ENCODE results near the gene FGGY. TPM values are rescaled to one million over a fixed set of nuclear protein-coding genes. Genes with fewer than 3 reads are reported as not detected.

FGGY gene
- total RNA-seq, 1 experiment from 2014 or later: 14.6 TPM

DNA sequence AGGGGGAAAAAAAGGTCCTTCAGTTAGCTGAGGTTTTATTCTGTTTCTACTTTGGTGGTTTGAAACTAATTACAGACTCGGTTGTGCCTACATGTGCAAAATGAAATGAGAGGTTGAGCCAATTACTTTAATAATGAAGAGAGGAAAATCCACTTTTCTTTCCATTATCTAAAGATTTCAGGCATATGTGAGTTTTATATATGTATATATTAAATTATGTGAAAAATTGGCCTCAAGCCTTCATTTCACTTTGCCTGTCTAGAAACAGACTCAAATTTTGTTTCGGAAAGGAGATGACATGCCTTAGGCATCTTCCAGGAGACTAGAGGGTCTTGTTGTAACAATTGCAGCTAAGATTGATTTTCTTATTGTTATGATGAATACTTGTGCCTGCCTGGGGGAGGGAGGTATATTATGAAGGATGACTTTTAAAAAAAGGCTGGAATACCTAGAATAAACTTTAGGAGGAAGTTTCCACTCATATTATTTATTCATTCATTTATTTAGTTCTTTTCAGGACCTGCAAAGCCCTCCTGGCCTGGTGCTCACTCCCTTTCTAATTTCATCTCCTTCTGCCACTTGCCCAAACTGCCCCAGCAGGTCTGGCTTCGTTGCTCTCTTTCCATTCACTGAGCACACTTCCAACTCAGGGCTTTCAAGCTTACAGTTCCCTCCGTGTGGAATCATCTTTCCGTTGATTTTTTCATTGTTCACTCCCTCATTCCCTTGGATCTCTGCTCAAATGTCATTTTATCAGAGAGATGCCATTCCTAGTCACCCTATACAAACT lies 423.6 kb downstream of the FGGY start:
- no peak overlapping the region for H3K4me3 Mint-ChIP-seq
- peaks cover 11 to 18% of the 10 kb centered on the region in 2 experiments for H3K9me3 Mint-ChIP-seq
- H3K79me2 ChIP-seq (ENCODE audit: insufficient read depth, low read length): no peaks in the 10 kb centered on the region
- H3K18ac ChIP-seq (ENCODE audit: insufficient read length, low read depth, low read length): no peak overlapping the region
- no peak overlapping the region for H3K9ac ChIP-seq (ENCODE audit: extremely low read depth, insufficient read length, low read length)
- H2AK5ac ChIP-seq (ENCODE audit: insufficient read length, low read length): no peak overlapping the region
- H2BK5ac ChIP-seq (ENCODE audit: insufficient read length, low read length): no peak overlapping the region
- H2BK20ac ChIP-seq (ENCODE audit: low read depth, low read length, poor library complexity, severe bottlenecking): no peak overlapping the region
- no peaks in the 10 kb centered on the region for H3K9me3 ChIP-seq (ENCODE audit: control insufficient read depth, low read depth, low read length)
- no peaks in the 10 kb centered on the region; the same call in none of the 2 replicates for H3K4me1 ChIP-seq (ENCODE audit: insufficient read depth, low read length)
- no peaks in the 10 kb centered on the region for H3K79me1 ChIP-seq (ENCODE audit: insufficient read depth, low read depth, low read length, poor library complexity, severe bottlenecking)
- no peak overlapping the region for H2BK12ac ChIP-seq (ENCODE audit: insufficient read length, low read depth, low read length)
- H3K14ac ChIP-seq (ENCODE audit: insufficient read depth, low read length): no peak overlapping the region
- no peak for DNase-seq
- H3K23ac ChIP-seq (ENCODE audit: insufficient read length, low read depth, low read length): no peak overlapping the region
- H3K27me3 ChIP-seq (ENCODE audit: insufficient read depth, low read length): no peaks in the 10 kb centered on the region
- H3T11ph ChIP-seq (ENCODE audit: low read length): no peak overlapping the region
- no peaks in the 10 kb centered on the region for H3K23me2 ChIP-seq (ENCODE audit: insufficient read length, low read depth, low read length, poor library complexity, severe bottlenecking)
- no peak overlapping the region for H2BK120ac ChIP-seq (ENCODE audit: low read depth, low read length, poor library complexity, severe bottlenecking)
- no peak overlapping the region; a peak in 1 of 7 replicates for H3K27ac Mint-ChIP-seq
- no peak overlapping the region for H3K27ac ChIP-seq (ENCODE audit: insufficient read length, low read depth, low read length)
- H3K36me3 Mint-ChIP-seq (ENCODE audit: insufficient read depth in 1 of 3, low read depth in 3 of 3): peaks cover 7 to 20% (median 8%) of the 10 kb centered on the region in 3 experiments
- peaks cover 11 to 13% of the 10 kb centered on the region in 2 experiments for H3K4me1 Mint-ChIP-seq
- no peaks in the 10 kb centered on the region for H3K27me3 Mint-ChIP-seq (ENCODE audit: low read depth)
- WGBS (ENCODE audit: extremely low coverage, insufficient read length, low lambda C conversion rate): no CpG with 5 or more reads among the region's 5 CpGs
- H4K91ac ChIP-seq (ENCODE audit: insufficient read length, low read depth, low read length): no peak overlapping the region
- no peak overlapping the region for H2AFZ ChIP-seq (ENCODE audit: low read length)
- no peak overlapping the region for H4K8ac ChIP-seq (replicated peaks; ENCODE audit: insufficient read length, low read depth, low read length)
- no peak overlapping the region for H3K4me2 ChIP-seq (ENCODE audit: insufficient read depth, insufficient read length, low read length)
- H3K56ac ChIP-seq (ENCODE audit: insufficient read length, low read depth, low read length): no peak overlapping the region
- TF ChIP-seq, protein P1, sequence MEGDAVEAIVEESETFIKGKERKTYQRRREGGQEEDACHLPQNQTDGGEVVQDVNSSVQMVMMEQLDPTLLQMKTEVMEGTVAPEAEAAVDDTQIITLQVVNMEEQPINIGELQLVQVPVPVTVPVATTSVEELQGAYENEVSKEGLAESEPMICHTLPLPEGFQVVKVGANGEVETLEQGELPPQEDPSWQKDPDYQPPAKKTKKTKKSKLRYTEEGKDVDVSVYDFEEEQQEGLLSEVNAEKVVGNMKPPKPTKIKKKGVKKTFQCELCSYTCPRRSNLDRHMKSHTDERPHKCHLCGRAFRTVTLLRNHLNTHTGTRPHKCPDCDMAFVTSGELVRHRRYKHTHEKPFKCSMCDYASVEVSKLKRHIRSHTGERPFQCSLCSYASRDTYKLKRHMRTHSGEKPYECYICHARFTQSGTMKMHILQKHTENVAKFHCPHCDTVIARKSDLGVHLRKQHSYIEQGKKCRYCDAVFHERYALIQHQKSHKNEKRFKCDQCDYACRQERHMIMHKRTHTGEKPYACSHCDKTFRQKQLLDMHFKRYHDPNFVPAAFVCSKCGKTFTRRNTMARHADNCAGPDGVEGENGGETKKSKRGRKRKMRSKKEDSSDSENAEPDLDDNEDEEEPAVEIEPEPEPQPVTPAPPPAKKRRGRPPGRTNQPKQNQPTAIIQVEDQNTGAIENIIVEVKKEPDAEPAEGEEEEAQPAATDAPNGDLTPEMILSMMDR (conservative IDR thresholded peaks at IDR 0.05): no peak
- H4K20me1 ChIP-seq (ENCODE audit: control insufficient read depth, insufficient read depth, insufficient read length): no peaks in the 10 kb centered on the region
- H3K4ac ChIP-seq (ENCODE audit: low read depth, low read length): no peak overlapping the region
- no peak overlapping the region for H2BK15ac ChIP-seq (ENCODE audit: low read depth, low read length)
- H4K5ac ChIP-seq (ENCODE audit: insufficient read length, low read depth, low read length): no peak overlapping the region
